Measurements from ENCODE around the gene OFD1.
A peak's percentile ranks its signal among the peaks of the same experiment; 100 is the strongest.
"Not testable (repeated sequence)": the region's sequence is repeated elsewhere in the genome, so short reads cannot be mapped to it uniquely, and the experiment has no call there.

The OFD1 gene

GRCh38 chrX:13702111-13702789, 32.3 kb upstream of the OFD1 start:
- DNase-seq, result no peak

DNA sequence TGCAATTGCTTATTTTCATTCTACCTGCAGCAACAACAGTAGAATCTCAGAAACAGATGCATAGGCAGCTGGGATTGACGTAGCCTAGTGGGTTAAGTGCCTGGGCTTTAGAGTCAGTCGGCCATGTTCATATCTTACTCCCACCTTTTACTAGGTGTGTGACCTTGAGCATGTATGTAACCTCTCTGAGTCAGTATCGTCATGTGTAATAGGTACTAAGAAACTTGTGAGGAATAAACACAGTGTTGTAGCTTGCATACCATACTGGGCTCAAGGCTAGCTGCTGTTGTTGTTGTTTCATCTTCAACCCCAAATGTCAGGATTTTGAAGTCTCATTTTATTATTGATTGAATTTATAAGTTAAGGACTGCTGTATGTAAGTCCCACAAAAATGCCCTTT, 31.4 kb upstream of the OFD1 start:
- DNase-seq, result no peak

DNA sequence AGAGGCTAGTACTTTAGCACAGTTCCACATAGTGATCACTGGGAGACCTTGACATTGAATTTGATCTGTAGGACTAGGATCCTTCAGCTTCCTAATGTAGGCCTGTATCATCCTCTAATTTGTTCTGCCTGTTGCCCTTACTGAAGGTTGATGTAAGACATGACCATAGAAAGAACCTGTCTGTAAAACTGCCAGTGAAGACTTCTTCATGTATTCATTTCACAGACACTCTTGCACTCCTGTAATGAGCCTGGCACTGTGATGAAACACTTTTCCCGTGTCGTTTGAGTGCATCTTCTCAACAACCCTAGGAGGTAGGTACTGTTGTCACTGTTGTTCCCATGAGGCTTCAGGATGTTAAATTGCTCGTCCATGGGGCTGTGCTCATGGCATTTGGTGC, 31.0 kb upstream of the OFD1 start:
- no peak for DNase-seq

DNA sequence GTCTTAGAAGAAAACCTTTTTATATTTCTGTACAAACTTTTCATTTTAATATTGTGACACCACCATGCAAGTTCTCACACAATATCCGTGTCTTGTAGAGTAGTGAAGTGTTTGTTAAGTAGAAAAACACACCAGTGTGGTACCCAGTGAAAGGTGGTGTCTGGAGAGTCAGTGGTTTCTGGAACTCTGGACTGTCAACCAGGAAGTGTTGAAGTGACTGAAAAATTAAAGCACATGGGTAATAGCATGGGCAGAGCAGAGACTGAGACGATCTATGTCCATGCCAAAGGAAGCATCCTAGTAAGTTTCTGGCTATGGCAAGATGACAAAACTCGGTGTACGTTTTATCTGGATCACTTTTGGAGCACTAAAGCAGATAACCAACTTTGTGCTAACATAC, 23.4 kb upstream of the OFD1 start:
- no peak for DNase-seq

GRCh38 chrX:13716455-13716854, 18.1 kb upstream of the OFD1 start:
- no peak for DNase-seq

DNA sequence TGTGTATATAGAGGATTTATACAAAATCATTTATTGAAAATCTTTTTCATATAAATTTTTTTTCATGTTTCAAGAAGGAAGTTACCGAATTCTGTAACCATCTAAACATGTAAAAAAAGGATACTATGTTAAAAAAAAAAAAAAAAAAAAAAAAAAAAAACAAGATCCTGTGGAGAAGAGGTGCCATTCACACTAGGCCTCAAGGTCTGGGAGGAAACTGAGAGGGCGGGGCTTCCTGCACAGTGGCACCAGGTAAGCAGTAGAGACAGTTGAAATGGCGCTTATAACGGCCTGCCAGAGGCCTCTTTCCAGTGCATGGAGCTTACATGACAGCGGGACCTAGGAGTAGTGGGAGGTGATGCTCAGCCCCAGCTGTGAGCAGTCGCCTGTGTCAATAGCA, 17.6 kb upstream of the OFD1 start:
- DNase-seq, result no peak

- DNase-seq, result no peak
Observed at GRCh38 chrX:13717700-13718472, 16.7 kb upstream of the OFD1 start.

- no peak for DNase-seq
Observed at GRCh38 chrX:13719192-13719856, 15.2 kb upstream of the OFD1 start.

DNA sequence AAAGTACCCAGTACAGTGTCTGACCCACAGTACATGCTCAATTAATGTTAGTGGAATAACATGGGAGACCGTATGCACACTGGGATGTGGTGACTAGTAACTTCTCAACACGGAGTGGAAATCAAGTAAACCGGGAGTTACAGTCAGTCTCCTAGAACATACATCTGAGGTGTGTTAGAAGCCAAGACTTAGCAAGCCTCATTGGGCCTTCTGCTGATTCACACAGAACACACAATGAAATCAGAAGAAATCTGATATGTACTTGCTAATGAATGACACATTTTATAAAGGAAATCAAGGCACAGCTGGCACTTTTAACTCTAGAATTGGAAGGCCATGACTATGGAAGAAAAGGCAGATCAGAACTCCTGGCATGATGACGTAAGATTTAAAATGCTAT, 13.2 kb upstream of the OFD1 start:
- no peak for DNase-seq

- DNase-seq, result no peak
Observed at GRCh38 chrX:13721819-13722519, 12.6 kb upstream of the OFD1 start.

- not testable (repeated sequence) for DNase-seq
Observed at GRCh38 chrX:13724878-13725277, 9.7 kb upstream of the OFD1 start.

DNA sequence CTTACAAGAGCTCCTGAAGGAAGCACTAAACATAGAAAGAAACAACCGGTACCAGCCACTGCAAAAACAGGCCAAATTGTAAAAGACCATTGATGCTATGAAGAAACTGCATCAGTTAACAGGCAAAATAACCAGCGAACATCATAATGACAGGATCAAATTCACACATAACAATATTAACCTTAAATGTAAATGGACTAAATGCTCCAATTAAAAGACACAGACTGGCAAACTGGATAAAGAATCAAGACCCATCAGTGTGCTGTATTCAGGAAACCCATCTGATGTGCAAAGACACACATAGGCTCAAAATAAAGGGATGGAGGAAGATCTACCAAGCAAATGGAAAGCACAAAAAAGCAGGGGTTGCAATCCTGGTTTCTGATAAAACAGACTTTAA, 8.0 kb upstream of the OFD1 start:
- not testable (repeated sequence) for DNase-seq

DNA sequence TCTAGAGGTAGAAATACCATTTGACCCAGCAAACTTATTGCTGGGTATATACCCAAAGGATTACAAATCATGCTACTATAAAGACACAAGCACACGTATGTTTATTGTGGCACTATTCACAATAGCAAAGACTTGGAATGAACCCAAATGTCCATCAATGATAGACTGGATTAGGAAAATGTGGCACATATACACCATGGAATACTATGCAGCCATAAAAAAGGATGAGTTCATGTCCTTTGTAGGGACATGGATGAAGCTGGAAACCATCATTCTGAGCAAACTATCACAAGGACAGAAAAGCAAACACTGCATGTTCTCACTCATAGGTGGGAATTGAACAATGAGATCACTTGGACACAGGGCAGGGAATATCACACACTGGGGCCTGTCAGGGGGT, 4.0 kb upstream of the OFD1 start:
- not testable (repeated sequence) for DNase-seq

GRCh38 chrX:13732246-13733067, 2.1 kb upstream of the OFD1 start:
- DNase-seq, result no peak

DNA sequence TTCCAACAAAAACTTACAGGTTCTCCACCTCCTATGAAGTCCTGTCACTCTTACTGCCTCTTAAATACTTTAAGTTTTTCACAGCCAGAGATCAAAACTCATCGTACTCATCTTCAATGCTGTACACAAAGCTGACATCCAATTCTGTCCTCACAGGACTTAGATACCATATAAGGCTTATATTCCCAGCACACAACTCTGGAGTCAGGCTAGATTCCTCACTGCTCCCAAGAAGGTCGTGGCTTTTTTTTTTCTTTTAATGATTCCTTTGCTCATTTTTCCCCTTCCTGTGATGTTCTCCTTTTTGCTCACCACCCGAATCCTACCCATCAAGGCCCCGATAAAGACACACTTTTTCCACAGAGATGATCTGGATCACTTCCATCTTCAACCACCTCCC, 1.0 kb upstream of the OFD1 start:
- DNase-seq, result no peak

GRCh38 chrX:13741695-13742094, 7.1 kb downstream of the OFD1 start:
- DNase-seq, result no peak

- no peak for DNase-seq
Observed at GRCh38 chrX:13742397-13743176, 8.0 kb downstream of the OFD1 start.

DNA sequence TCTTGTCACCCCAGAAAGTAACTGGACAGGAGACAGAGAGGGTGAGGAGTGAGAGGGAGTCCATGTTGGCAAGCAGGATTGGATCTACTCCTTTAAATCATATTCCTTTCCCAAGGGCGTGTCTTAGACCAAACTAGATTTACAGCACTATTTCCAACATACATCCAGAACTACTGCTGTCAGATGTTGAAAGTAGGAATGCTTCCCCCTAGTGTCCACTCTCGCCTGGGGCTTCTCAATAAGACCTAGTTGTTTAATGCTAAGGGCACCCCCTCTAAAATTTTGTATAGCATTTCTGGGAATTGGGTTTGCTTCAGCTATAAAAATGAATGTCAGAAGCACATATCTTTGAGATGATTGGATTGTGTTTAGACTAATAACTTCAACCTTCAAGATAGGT, 13.3 kb downstream of the OFD1 start:
- DNase-seq, result no peak

DNA sequence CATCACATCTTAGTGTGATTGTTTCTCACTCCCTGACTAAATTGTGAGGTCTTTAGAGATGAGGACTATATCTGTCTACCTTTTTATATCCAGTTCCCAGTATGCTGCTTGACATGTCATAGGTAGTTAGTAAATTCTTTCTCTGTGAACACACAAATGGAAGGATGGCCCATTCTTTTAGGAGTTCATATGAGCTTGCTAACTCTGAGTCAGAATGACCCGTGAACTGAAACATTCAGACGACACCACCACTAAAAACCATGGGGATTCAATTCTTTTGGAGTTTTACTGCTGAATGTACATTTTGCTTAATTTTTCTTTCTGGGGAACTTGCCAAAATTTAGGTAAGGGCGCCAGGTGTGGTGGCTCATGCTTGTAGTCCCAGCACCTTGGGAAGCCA, 13.9 kb downstream of the OFD1 start:
- DNase-seq, result no peak

DNA sequence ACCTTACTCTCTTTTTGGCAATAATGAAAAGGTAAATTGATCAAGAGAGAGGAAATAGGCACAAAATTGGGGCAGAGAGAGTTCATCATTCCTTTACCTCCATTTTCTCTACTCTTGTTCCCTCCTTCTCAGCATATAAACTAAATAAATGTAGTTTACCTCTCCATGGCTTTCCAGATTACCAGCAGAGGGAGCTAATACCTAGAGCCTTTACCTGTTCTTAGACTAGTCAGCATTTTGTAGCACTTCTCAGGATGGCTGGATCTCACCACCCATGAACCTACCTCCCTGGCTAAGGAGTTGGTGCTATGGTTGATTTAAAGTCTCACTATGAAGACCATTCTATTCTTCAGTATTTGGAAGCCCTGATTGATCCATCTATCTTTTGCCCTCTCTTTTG, 15.7 kb downstream of the OFD1 start:
- peak; percentile 32 for DNase-seq

- DNase-seq, result no peak
Observed at GRCh38 chrX:13750812-13751211, 16.3 kb downstream of the OFD1 start.

DNA sequence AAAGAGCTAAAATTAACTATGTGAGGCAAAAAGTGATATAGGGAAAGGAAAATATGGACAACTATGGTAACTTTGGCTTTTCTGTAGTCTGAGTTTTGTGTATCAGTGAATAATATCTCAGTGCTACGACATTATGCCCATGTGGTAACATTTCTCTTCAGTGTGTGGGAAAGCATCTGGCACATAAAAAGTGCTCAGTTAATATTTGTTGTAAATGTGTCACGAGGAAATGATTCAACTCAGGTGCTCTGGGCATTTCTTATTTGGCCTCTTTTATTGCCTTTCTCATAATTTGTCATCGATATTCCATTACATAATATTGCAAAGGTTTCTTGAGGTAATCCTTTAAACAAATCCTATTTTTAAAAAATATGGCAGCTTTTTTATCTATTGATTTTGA, 17.6 kb downstream of the OFD1 start:
- no peak for DNase-seq

All from NCI-H1417 treated with DMSO at 0.1 percent for 48 hours (cell line).